ENCODE measurements around the gene TMEM198.

GRCh38 chr2:219519526-219519916, 24.3 kb upstream of the TMEM198 start:
- TF ChIP-seq CTCF (conservative IDR thresholded peaks at IDR 0.05) (no peak), ZFX (IDR thresholded peaks at IDR 0.05) (no peak)

Measured in C4-2B (cell line).